Fibroblast of lung (primary cell): ENCODE results near the gene FAM13B. TPM values are rescaled to one million over a fixed set of nuclear protein-coding genes. Genes with fewer than 3 reads are reported as not detected.

Experiments
- DNase-seq, 2 donors: peaks; one replicate each; pipeline versions ENCODE4 v3.0.0 to v3.0.0-alpha.2; 2010; ENCODE audit warnings: low read depth in 2 of 2
- H2AFZ ChIP-seq: 2 replicates; pipeline ENCODE4 v1.5.1; 2012; ENCODE audit warnings: low read length, control low read depth, inconsistent platforms
- H3K27ac ChIP-seq: 2 replicates; pipeline ENCODE4 v1.5.1; 2011; ENCODE audit warnings: low read length, control low read depth; ENCODE audit not compliant: insufficient read depth
- H3K27me3 ChIP-seq: 2 replicates; pipeline ENCODE4 v1.5.1; 2011; ENCODE audit warnings: mild to moderate bottlenecking, low read length; ENCODE audit not compliant: control insufficient read depth, insufficient read depth
- H3K36me3 ChIP-seq: 2 replicates; pipeline ENCODE4 v1.5.1; 2011; ENCODE audit warnings: low read length; ENCODE audit not compliant: control insufficient read depth, insufficient read depth
- H3K4me1 ChIP-seq: 2 replicates; pipeline ENCODE4 v1.5.1; 2011; ENCODE audit warnings: low read length; ENCODE audit not compliant: control insufficient read depth, insufficient read depth; ENCODE audit errors: extremely low read depth
- H3K4me2 ChIP-seq: 2 replicates; pipeline ENCODE4 v1.5.1; 2011; ENCODE audit warnings: low read length, control low read depth; ENCODE audit not compliant: insufficient read depth; ENCODE audit errors: extremely low read depth
- H3K4me3 ChIP-seq, 4 experiments: fragments of 200-600 bp in 1 of 4; sonication (generic) in 1 of 4; replicated peaks in 1 of 4; 2 replicates each; pipeline ENCODE4 v1.5.1; 2011 to 2016; ENCODE audit warnings: low read length in 4 of 4, low read depth in 3 of 4, mild to moderate bottlenecking in 3 of 4, control low read depth in 2 of 4, inconsistent platforms in 1 of 4, mixed read lengths in 1 of 4; ENCODE audit not compliant: insufficient read depth in 1 of 4; ENCODE audit errors: control extremely low read depth in 1 of 4
- H3K79me2 ChIP-seq: 2 replicates; pipeline ENCODE4 v1.5.1; 2012; ENCODE audit warnings: mild to moderate bottlenecking, low read length, inconsistent platforms; ENCODE audit not compliant: control insufficient read depth, insufficient read depth
- H3K9ac ChIP-seq: 2 replicates; pipeline ENCODE4 v1.5.1; 2011; ENCODE audit warnings: mild to moderate bottlenecking, low read length, control low read depth; ENCODE audit not compliant: insufficient read depth
- H3K9me3 ChIP-seq: 2 replicates; pipeline ENCODE4 v1.5.1; 2012; ENCODE audit warnings: low read depth, low read length; ENCODE audit not compliant: control insufficient read depth, insufficient read depth
- H4K20me1 ChIP-seq: 2 replicates; pipeline ENCODE4 v1.5.1; 2011; ENCODE audit warnings: low read length; ENCODE audit not compliant: control insufficient read depth, insufficient read depth; ENCODE audit errors: extremely low read depth
- CTCF ChIP-seq, 2 donors: IDR thresholded peaks in 1 of 2; conservative IDR thresholded peaks in 1 of 2; 1 replicate in 1 of 2; 2 replicates in 1 of 2; pipeline ENCODE4 v1.5.1; 2011 to 2012; ENCODE audit warnings: low read length in 2 of 2, control low read depth in 1 of 2, inconsistent platforms in 1 of 2, low read depth in 1 of 2, mild to moderate bottlenecking in 1 of 2
- EZH2 ChIP-seq: IDR thresholded peaks from 2 replicates; pipeline ENCODE4 v1.5.1; 2012; ENCODE audit warnings: low read length, control low read depth, mild to moderate bottlenecking; ENCODE audit errors: missing control alignments
- polyA plus RNA-seq, 2 donors: library from polyadenylated mRNA; depleted of rRNA in 1 of 2; stranded (reverse) in 1 of 2; unstranded in 1 of 2; fragments of >200 nt; gene quantifications; 2 replicates each; pipeline ENCODE4 v1.2.1, GENCODE V29; 2011 to 2012; ENCODE audit warnings: missing spikeins in 1 of 2
- total RNA-seq: library from RNA; depleted of rRNA; stranded (reverse); fragments of >200 nt; gene quantifications from 2 replicates; pipeline ENCODE4 v1.2.1, GENCODE V29; 2014

FAM13B gene
- total and polyA plus RNA-seq, 2 donors (not counting 1 experiment from before 2014, with no cell fraction given), result 20.7 to 25.1 TPM

- Histone ChIP-seq H2AFZ (no peak overlapping the region), H3K4me3 (no peak overlapping the region), H3K79me2 (no peaks in the 10 kb centered on the region), H3K27ac (no peak overlapping the region), H3K4me2 (no peak overlapping the region), H3K4me1 (no peaks in the 10 kb centered on the region), H3K9me3 (no peaks in the 10 kb centered on the region), H3K36me3 (no peaks in the 10 kb centered on the region), H3K27me3 (no peaks in the 10 kb centered on the region), H4K20me1 (no peaks in the 10 kb centered on the region), H3K9ac (no peak overlapping the region)
- no peak for DNase-seq
- no peak for TF ChIP-seq CTCF (conservative IDR thresholded peaks at IDR 0.05 in 1 of 2, IDR thresholded peaks at IDR 0.05 in 1 of 2; ENCODE audit: low read depth in 1 of 2, low read length in 2 of 2)
- no peak for TF ChIP-seq EZH2
These were observed 97.2 kb downstream of the FAM13B start for GRCh38 chr5:137935694-137936093.

- Histone ChIP-seq H3K36me3 (no peaks in the 10 kb centered on the region), H3K9ac (no peak overlapping the region), H3K79me2 (no peaks in the 10 kb centered on the region), H3K27me3 (no peaks in the 10 kb centered on the region), H3K4me2 (no peak overlapping the region), H3K4me1 (no peaks in the 10 kb centered on the region), H3K9me3 (no peaks in the 10 kb centered on the region), H3K4me3 (no peak overlapping the region), H3K27ac (no peak overlapping the region), H4K20me1 (no peaks in the 10 kb centered on the region), H2AFZ (no peak overlapping the region)
- DNase-seq, result no peak
- TF ChIP-seq CTCF (conservative IDR thresholded peaks at IDR 0.05 in 1 of 2, IDR thresholded peaks at IDR 0.05 in 1 of 2; ENCODE audit: low read depth in 1 of 2, low read length in 2 of 2) (no peak), EZH2 (no peak)
These were observed 97.7 kb downstream of the FAM13B start for GRCh38 chr5:137935190-137935589.

GRCh38 chr5:137933491-137933911 lies 99.4 kb downstream of the FAM13B start:
- Histone ChIP-seq H3K4me3 (no peak overlapping the region), H3K36me3 (peaks cover under 1% of the 10 kb centered on the region), H3K79me2 (no peaks in the 10 kb centered on the region), H3K27me3 (no peaks in the 10 kb centered on the region), H3K27ac (no peak overlapping the region), H3K4me2 (no peak overlapping the region), H3K9ac (no peak overlapping the region), H3K4me1 (no peaks in the 10 kb centered on the region), H2AFZ (no peak overlapping the region), H4K20me1 (no peaks in the 10 kb centered on the region), H3K9me3 (no peaks in the 10 kb centered on the region)
- no peak for TF ChIP-seq CTCF (conservative IDR thresholded peaks at IDR 0.05 in 1 of 2, IDR thresholded peaks at IDR 0.05 in 1 of 2; ENCODE audit: low read depth in 1 of 2, low read length in 2 of 2)
- TF ChIP-seq EZH2, result no peak
- peak in 1 of 2 donors; percentile 54 for DNase-seq
